H54 (cell line): ENCODE results near the gene UBA6.
A peak's percentile ranks its signal among the peaks of the same experiment; 100 is the strongest.

Source experiments
- DNase-seq: peaks from one replicate; pipeline ENCODE4 v3.0.0; 2011; ENCODE audit warnings: low spot score, mixed read lengths; ENCODE audit not compliant: insufficient read length
- FAIRE-seq: peaks from 3 replicates; lab custom pipeline; 2011; peaks lifted over from hg19 to GRCh38; lab: Jason Lieb, UNC
- POLR2A ChIP-seq: IDR thresholded peaks from 2 replicates; pipeline ENCODE4 v1.6.1; 2011; ENCODE audit warnings: low read depth, mild to moderate bottlenecking, low read length

UBA6 gene

DNA sequence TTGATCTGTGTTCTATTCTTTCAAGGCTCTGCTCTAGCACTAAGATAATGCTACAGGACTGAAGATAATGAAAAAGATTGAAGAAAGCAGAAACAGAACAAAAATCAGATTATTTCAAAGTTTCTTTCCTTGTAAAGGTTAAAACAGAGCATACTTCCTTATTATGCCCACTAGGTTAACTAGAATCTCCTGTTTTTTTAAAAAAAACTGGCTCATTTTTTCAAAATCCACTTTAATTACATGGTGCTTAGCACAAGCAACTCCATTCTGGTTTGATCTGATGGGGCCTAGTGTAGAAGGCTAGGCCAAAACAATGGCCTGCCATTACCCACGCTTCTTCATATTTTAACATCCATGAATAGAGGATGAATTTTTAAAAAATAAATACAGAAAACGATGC is 1.2 kb upstream of the UBA6 start:
- no peak for FAIRE-seq
- TF ChIP-seq POLR2A: no peak

GRCh38 chr4:67701517-67701850 is 529 bp upstream of the UBA6 start:
- DNase-seq (no peak), FAIRE-seq (no peak)
- no peak for TF ChIP-seq POLR2A

More for the DNA sequence above, 1.2 kb upstream of the UBA6 start:
- DNase-seq: no peak

- FAIRE-seq: peak; percentile 6
- no peak for TF ChIP-seq POLR2A
- no peak for DNase-seq
Measured at GRCh38 chr4:67700116-67700737, 728 bp downstream of the UBA6 start.

DNA sequence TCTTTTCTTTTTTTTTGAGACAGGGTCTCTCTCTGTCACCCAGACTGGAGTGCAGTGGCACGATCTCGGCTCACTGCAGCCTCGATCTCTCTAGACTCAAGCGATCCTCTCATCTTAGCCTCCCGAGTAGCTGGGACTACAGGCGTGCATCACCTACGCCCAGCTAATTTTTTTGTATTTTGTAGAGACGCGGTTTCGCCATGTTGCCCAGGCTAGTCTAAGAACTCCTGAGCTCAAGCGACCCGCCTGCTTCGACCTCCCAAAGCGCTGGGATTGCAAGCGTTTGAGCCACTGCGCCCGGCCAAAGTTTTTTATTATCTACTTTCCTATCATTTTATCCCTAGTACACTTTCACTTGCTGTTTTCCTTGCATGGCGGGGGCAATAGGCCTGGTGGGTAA is 1.4 kb downstream of the UBA6 start:
- no peak for DNase-seq
- FAIRE-seq: no peak
- no peak for TF ChIP-seq POLR2A

- TF ChIP-seq POLR2A: no peak
- FAIRE-seq: no peak
- DNase-seq: no peak
Measured at GRCh38 chr4:67697860-67698687, 2.9 kb downstream of the UBA6 start.

DNA sequence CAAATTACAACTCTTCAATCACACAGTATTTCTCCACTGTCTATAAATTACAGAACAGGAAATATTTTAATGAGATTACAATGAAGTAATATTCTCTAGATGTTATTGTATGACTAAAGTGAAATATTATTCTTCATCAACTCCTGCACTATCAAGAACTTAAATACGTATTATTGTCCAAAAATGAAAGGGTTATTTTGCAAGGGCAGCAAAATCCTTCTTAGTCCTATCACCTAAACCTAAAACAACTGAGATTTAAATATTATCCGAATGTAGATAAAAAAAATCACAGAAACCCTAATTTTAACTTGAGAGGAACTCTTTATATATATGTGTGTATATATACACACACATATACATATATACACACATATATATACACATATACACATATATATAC is 4.9 kb downstream of the UBA6 start:
- no peak for FAIRE-seq
- no peak for TF ChIP-seq POLR2A
- no peak for DNase-seq

- DNase-seq: no peak
- no peak for TF ChIP-seq POLR2A
Measured at GRCh38 chr4:67694662-67695061, 6.3 kb downstream of the UBA6 start.

GRCh38 chr4:67691328-67691727 is 9.6 kb downstream of the UBA6 start:
- TF ChIP-seq POLR2A: no peak
- no peak for FAIRE-seq

More at GRCh38 chr4:67694662-67695061, 6.3 kb downstream of the UBA6 start:
- FAIRE-seq: no peak

DNA sequence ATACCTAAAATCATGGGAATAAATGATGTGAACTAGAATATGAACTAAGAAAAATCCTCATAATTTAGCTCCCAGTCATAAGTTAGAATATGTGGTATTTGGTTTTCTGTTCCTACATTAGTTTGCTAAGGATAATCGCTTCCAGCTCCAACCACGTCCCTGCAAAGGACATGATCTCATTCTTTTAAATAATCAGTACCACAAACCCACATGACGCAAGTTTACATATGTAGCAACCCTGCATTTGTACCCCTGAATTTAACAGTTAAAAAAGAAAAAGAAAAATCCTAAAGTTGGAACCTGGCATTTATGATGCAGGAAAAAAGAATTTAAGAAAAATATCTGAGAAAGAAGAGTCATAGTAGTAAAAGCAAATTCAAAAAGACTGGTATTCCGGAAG is 13.3 kb downstream of the UBA6 start:
- no peak for TF ChIP-seq POLR2A
- FAIRE-seq (no peak), DNase-seq (no peak)

More at GRCh38 chr4:67691328-67691727, 9.6 kb downstream of the UBA6 start:
- no peak for DNase-seq

DNA sequence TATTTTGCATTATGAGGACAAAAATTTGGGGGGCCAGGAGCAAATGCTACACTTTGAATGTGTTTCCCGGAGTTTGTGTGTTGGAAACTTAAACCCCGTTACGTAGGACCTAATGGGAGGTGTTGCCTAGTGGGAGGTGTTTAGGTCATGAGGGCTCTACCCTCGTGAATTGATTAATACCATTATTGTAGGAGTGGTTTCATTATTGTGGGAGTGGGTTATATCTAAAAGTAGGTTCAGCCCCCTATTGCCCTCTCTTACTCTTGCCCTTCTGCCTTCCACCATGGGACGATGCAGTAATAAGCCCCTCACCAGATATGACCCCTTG is 15.5 kb downstream of the UBA6 start:
- no peak for DNase-seq
- FAIRE-seq: no peak
- TF ChIP-seq POLR2A: no peak

DNA sequence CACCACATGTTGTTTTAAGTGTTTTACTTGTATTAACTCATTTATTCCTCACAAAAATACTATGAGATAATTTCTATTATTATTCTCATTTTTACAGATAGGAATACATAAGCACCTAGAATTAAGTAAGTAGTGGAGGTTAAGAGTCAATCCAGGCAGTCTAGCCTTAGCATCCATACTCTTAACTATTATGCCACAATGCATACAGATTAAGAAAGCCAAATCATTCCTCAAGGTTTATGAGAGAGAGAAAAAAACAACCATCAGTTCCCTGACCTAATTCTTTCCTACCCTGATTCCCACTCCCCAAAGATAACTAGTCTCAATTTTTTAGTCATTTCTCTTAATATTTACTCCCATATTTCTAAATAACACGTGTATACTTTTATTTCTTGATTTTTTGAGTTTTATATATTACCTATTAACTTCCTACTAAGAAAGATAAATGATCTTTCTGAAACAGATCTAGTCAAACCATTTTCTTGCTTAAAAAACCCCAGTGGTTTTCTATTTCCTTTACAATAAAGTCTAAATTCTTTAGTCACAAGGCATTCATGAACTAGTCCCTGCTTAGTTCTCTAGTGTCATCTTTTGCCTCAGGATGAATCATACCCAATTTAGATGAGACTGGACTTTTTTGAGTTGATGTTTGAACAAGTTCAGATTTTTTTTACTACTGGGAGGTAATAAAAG is 16.0 kb downstream of the UBA6 start:
- DNase-seq: no peak
- no peak for FAIRE-seq

GRCh38 chr4:67682266-67682665 is 18.7 kb downstream of the UBA6 start:
- TF ChIP-seq POLR2A: no peak
- DNase-seq (no peak), FAIRE-seq (no peak)

More for the DNA sequence above, 16.0 kb downstream of the UBA6 start:
- no peak for TF ChIP-seq POLR2A

DNA sequence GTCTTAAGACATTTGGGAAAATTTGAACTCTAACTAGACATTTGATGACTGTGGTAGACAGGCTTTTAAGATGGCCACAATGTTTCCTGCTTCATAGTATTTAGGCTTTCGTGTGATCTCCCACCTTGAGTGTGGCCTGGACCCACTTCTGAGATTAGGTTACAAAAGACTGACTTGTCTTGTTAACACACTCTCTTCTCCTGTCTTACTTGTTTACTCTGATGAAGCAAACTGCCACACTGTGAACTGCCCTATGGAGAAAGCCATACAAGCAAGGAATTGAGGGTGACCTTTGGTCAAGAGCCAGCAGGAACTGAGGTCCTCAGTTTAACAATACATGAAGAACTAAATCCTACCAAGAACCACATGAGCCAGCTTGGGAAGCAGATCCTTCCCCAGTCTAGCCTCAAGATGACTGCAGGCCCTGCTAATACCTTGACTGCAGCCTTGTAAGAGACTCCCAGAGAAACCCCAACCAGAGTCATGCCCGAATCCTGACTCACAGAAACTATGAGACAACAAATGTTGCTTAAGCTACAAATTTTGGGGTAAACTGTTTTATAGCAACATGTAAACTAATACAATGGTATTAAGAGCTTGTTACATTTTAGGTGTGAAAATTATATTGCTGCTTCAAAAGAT is 20.3 kb downstream of the UBA6 start:
- no peak for DNase-seq
- TF ChIP-seq POLR2A: no peak
- FAIRE-seq: no peak

DNA sequence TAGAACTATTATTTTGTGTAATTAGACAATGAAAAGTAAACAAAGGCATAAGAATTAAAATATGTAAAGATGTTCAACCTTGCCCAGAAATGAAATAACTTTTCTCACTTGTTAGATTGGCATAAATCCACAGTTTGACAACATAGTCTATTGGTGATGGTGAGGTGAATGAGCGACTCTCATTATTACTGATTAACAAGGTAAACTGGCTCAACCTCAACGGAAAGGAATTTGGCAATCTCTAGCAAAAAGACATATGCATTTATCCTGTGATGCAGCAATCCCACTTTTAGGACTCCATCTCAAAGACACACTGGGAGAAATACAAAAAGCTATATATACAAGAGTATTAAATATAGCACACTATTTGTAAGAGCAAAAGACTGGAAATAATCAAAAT is 22.3 kb downstream of the UBA6 start:
- DNase-seq (no peak), FAIRE-seq (no peak)
- no peak for TF ChIP-seq POLR2A
